Neutrophil (primary cell): ENCODE results near the gene SP7.

Experiments
- H3K27ac ChIP-seq: fragments of 200-600 bp; sonication (generic); 2 replicates; pipeline ENCODE4 v1.5.1; 2016; ENCODE audit warnings: mild to moderate bottlenecking, moderate library complexity
- H3K27me3 ChIP-seq: fragments of 200-600 bp; sonication (generic); 2 replicates; pipeline ENCODE4 v1.6.0; 2016; ENCODE audit warnings: mild to moderate bottlenecking
- H3K36me3 ChIP-seq: fragments of 200-600 bp; sonication (generic); 2 replicates; pipeline ENCODE4 v1.5.1; 2017
- H3K4me1 ChIP-seq, 2 experiments: fragments of 200-600 bp in 1 of 2; sonication (generic) in 1 of 2; 1 replicate in 1 of 2; 2 replicates in 1 of 2; pipeline versions ENCODE4 v1.5.1 to v1.6.1; 2013 to 2016; ENCODE audit warnings: low read depth in 1 of 2, low read length in 1 of 2, mild to moderate bottlenecking in 1 of 2, moderate library complexity in 1 of 2; ENCODE audit not compliant: control insufficient read depth in 1 of 2, insufficient read depth in 1 of 2
- H3K4me3 ChIP-seq, 2 experiments: fragments of 200-600 bp in 1 of 2; sonication (generic) in 1 of 2; 1 replicate in 1 of 2; 2 replicates in 1 of 2; pipeline ENCODE4 v1.5.1; 2013 to 2016; ENCODE audit warnings: low read depth in 1 of 2, low read length in 1 of 2, mild to moderate bottlenecking in 1 of 2, moderate library complexity in 1 of 2
- H3K9me3 ChIP-seq: fragments of 200-600 bp; sonication (generic); 2 replicates; pipeline ENCODE4 v1.5.1; 2016
- TF ChIP-seq, protein P1 (sequence below): fragments of 200-600 bp; sonication (generic); IDR thresholded peaks from 2 replicates; pipeline ENCODE4 v1.5.1; 2016; ENCODE audit warnings: antibody characterized with exemption

Gene SP7

DNA sequence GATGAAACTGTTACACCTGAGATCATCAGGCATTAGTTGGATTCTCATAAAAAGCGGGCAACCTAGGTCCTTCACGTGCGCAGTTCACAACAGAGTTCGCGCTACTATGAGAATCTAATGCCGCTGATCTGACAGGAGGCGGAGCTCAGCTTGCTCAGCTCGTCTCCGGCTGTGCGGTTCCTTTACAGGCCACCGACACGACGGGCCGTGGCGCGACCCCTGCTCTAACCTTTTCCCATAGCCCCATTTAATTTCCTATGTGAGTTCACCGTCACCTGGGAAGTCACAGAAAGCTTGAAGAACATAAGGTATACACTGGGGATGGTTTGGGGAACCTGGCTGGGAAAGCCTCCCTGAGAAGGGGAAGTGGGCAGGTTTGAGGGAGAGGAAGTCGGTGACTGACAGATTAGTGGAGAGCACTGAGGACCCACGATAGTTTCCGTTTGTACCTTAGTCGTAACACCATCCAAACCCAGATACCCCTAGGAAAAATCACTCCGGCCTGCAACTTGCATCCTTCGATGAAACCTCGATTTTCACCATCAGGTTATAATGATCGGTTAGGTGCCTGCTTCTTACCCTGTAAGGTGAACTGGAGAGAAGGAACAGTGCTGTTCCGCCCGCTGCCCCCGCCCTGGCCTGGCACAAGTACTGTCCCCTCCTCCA, 11.9 kb downstream of the SP7 start:
- Histone ChIP-seq H3K27me3 (peaks cover 40% of the 10 kb centered on the region), H3K27ac (peak overlapping the region; percentile 88), H3K36me3 (no peaks in the 10 kb centered on the region), H3K9me3 (no peaks in the 10 kb centered on the region), H3K4me1 (peaks cover 44 to 52% of the 10 kb centered on the region in 2 experiments), H3K4me3 (peak overlapping the region; percentile 88 to 92)
- TF ChIP-seq, protein P1, sequence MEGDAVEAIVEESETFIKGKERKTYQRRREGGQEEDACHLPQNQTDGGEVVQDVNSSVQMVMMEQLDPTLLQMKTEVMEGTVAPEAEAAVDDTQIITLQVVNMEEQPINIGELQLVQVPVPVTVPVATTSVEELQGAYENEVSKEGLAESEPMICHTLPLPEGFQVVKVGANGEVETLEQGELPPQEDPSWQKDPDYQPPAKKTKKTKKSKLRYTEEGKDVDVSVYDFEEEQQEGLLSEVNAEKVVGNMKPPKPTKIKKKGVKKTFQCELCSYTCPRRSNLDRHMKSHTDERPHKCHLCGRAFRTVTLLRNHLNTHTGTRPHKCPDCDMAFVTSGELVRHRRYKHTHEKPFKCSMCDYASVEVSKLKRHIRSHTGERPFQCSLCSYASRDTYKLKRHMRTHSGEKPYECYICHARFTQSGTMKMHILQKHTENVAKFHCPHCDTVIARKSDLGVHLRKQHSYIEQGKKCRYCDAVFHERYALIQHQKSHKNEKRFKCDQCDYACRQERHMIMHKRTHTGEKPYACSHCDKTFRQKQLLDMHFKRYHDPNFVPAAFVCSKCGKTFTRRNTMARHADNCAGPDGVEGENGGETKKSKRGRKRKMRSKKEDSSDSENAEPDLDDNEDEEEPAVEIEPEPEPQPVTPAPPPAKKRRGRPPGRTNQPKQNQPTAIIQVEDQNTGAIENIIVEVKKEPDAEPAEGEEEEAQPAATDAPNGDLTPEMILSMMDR: no peak

DNA sequence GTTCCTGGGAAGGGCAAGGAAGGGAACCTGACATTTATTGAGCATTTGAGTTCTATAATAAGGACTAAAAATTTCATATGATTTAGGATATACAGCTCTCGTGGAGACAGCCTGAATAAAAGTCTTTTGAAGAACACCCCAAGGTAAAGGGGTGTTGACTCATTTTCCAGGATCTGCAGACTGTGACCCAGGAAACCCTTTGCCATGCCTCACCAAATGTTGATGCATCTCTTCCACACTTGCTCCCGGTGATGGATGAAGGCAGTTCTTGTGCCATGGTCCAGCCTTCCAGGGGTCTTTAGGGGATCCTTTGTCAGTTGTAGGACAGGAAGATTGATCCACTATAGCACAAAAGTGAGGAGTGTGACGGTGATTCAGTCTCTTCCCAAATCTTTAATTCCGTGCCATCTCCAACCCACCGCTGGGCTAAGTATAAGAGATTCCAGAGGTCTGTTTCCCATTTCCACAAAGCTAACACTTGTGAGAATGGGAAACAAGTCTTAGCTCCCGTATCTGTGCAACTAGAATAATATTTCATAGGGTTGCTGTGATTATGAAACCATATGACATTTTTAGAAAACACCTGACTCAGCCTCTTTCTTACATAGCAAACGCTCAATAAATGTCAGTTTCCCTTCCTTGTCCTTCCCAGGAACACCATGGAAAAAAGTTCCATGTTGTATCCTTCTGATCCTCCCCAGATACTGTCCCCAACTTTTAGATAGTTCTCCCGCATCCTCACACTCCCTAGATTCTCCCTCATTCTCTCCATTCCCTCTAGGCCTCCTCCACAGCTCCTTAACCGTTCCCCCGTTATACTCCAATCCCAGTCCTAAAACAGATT, 15.6 kb downstream of the SP7 start:
- no peaks in the 10 kb centered on the region for H3K36me3 ChIP-seq
- peak overlapping the region; percentile 74 to 80 for H3K4me3 ChIP-seq
- H3K27me3 ChIP-seq: peaks cover 4% of the 10 kb centered on the region
- H3K9me3 ChIP-seq: no peaks in the 10 kb centered on the region
- H3K4me1 ChIP-seq: peaks cover 36 to 45% of the 10 kb centered on the region in 2 experiments
- TF ChIP-seq, protein P1: no peak
- peak overlapping the region; percentile 93 for H3K27ac ChIP-seq

DNA sequence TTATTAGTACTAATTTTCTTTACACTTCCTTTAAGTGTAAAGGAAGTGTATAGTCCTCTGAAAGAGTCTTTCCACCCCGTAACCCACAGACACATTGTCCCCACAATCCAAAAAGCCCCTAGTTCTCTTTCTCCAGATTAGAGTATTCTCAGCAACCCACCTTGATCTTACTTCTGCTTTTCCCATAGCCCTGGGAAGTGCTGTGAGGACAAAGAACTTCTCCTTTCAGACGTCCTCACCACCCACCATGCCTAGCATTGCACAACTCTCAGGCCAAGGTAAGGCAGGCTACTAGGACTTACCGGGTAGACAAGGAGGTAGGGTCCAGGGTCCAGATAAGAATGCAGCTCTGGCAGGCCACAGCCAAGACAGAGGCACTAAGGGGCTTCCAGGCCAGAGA, 22.2 kb downstream of the SP7 start:
- H3K9me3 ChIP-seq: no peaks in the 10 kb centered on the region
- peaks cover 7 to 9% of the 10 kb centered on the region in 2 experiments for H3K4me1 ChIP-seq
- no peaks in the 10 kb centered on the region for H3K27me3 ChIP-seq
- H3K36me3 ChIP-seq: peaks cover 11% of the 10 kb centered on the region
- no peak overlapping the region for H3K4me3 ChIP-seq
- TF ChIP-seq, protein P1: no peak
- peak overlapping the region; percentile 40 for H3K27ac ChIP-seq

DNA sequence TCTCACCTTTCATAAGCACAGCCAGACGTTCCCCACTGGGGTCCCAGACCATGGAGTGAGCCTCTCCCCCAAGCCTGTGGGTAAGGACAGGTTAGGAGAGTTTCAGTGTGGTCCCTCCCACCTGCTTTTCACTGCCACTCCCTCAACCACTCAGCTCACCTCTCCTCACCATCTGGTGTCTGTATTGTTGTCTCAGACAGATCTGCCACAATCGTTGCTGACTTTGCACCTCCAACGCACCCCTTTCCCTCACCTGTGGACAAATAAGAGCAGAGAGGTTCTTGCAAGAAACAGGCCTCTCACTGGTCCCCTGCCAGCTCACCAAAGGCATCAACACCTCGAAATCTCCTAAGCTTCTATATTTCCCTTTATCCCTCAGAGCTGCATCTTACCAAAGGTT, 27.9 kb downstream of the SP7 start:
- Histone ChIP-seq H3K27ac (no peak overlapping the region), H3K4me3 (no peak overlapping the region), H3K36me3 (peaks cover 55% of the 10 kb centered on the region), H3K4me1 (no peaks in the 10 kb centered on the region), H3K27me3 (no peaks in the 10 kb centered on the region), H3K9me3 (no peaks in the 10 kb centered on the region)
- TF ChIP-seq, protein P1: no peak

DNA sequence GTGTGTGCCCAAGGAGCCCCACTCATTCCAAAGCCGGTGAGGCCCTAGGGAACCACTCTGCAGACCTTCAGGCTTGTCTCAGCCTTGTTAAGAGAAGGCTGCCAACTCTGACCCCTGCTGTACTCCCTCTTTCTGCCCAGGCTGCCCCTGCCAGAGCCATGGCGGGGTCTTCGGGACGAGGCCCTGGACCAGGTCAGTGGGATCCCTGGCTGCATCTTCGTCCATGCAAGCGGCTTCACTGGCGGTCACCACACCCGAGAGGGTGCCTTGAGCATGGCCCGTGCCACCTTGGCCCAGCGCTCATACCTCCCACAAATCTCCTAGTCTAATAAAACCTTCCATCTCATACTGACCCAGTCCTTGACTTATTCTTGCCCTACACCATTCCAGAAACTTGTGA, 29.3 kb downstream of the SP7 start:
- Histone ChIP-seq H3K9me3 (no peaks in the 10 kb centered on the region), H3K36me3 (peaks cover 64% of the 10 kb centered on the region), H3K4me1 (no peaks in the 10 kb centered on the region), H3K4me3 (no peak overlapping the region), H3K27me3 (no peaks in the 10 kb centered on the region), H3K27ac (no peak overlapping the region)
- TF ChIP-seq, protein P1: no peak
